ENCODE results near the gene CD6. TPM values are rescaled to one million over a fixed set of nuclear protein-coding genes. Genes with fewer than 3 reads are reported as not detected.
A peak's percentile ranks its signal among the peaks of the same experiment; 100 is the strongest.

Gene CD6
- total RNA-seq, 6 experiments from 2014 or later, result 0.29 to 2.4 (median 0.52) TPM

- Histone ChIP-seq H3K27ac (no peak overlapping the region), H3K27me3 (no peaks in the 10 kb centered on the region), H3K4me1 (peaks cover 0 to 4% (median 0%) of the 10 kb centered on the region in 4 donors), H3K36me3 (no peaks in the 10 kb centered on the region), H3K9me3 (no peaks in the 10 kb centered on the region), H3K4me3 (no peak overlapping the region)
- DNase-seq, result no peak
- WGBS (ENCODE audit: insufficient coverage, low coverage, low lambda C conversion rate, missing lambda C conversion rate), result 91% methylated on average over 3 of the region's 4 CpGs
- intact Hi-C loops (cut with DNase I), result no loop called here
- TF ChIP-seq POLR2A (IDR thresholded peaks at IDR 0.05) (no peak), CTCF (IDR thresholded peaks at IDR 0.05) (no peak)
- no peak for ATAC-seq
These were observed 14.3 kb upstream of the CD6 start for GRCh38 chr11:60957188-60957587.

DNA sequence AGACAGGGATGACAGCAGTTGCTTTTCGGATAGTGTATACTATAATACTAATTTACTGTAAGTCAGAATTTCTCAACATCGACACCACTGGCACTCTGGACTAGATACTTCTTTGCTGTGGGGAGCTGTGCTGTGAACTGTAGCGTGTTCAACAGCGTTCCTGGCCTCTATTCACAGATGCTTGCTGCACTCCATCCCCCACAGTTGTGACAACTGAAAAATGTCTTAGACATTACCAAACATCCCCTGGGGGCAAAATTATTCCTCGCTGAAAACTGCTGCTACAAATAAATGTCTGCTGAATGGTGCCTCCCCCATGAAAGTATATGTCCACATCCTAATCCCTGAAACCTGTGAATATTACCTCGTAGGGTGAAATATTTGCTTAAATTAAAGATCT, 12.0 kb upstream of the CD6 start:
- no peak overlapping the region for H3K4me3 ChIP-seq
- no peaks in the 10 kb centered on the region for H3K36me3 ChIP-seq
- ATAC-seq, result no peak
- 69% methylated on average over 4 of the region's 6 CpGs for WGBS (ENCODE audit: insufficient coverage, low coverage, low lambda C conversion rate, missing lambda C conversion rate)
- no peak overlapping the region for H3K27ac ChIP-seq
- no peak for DNase-seq
- H3K27me3 ChIP-seq, result no peaks in the 10 kb centered on the region
- no peaks in the 10 kb centered on the region for H3K9me3 ChIP-seq
- TF ChIP-seq POLR2A (IDR thresholded peaks at IDR 0.05) (no peak), CTCF (IDR thresholded peaks at IDR 0.05) (no peak)
- H3K4me1 ChIP-seq, result no peaks in the 10 kb centered on the region
- intact Hi-C loops (cut with DNase I), result no loop called here

DNA sequence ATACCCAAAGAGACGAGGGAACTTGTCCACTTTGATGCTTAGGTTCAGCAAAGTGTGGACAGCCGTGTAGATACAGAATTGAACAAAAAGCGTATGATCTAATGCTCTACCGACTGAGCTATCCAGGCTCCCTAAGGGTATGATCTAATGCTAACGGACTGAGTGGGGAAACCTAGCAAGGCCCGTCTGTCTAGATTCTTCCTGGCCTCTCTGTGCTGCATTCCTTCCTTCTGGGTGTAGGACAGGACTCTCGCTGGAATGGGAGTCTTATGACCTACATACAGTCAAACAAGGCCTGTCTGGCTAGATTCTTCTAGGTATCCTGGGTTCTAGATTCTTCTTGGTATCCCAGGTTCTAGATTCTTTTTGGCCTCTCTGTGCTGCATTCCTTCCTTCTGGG, 11.1 kb upstream of the CD6 start:
- ATAC-seq (no peak), DNase-seq (no peak)
- no peaks in the 10 kb centered on the region for H3K9me3 ChIP-seq
- H3K4me1 ChIP-seq, result no peaks in the 10 kb centered on the region
- no peaks in the 10 kb centered on the region for H3K36me3 ChIP-seq
- H3K4me3 ChIP-seq, result no peak overlapping the region
- TF ChIP-seq CTCF (IDR thresholded peaks at IDR 0.05) (no peak), POLR2A (IDR thresholded peaks at IDR 0.05) (no peak)
- 67% methylated on average over 6 of the region's 7 CpGs for WGBS (ENCODE audit: insufficient coverage, low coverage, low lambda C conversion rate, missing lambda C conversion rate)
- no peak overlapping the region for H3K27ac ChIP-seq
- no peaks in the 10 kb centered on the region for H3K27me3 ChIP-seq
- intact Hi-C loops (cut with DNase I), result loop anchor here in 1 of 2 donors (10.0 kb wide), 1 partner anchor 174 kb away; no protein-coding TSS in a partner anchor

GRCh38 chr11:60964801-60965200, 6.7 kb upstream of the CD6 start:
- Histone ChIP-seq H3K4me3 (no peak overlapping the region), H3K27me3 (no peaks in the 10 kb centered on the region), H3K27ac (no peak overlapping the region), H3K9me3 (no peaks in the 10 kb centered on the region), H3K4me1 (no peaks in the 10 kb centered on the region), H3K36me3 (no peaks in the 10 kb centered on the region)
- DNase-seq, result no peak
- no peak for ATAC-seq
- WGBS (ENCODE audit: insufficient coverage, low coverage, low lambda C conversion rate, missing lambda C conversion rate), result 50% methylated on average over 1 of the region's 6 CpGs
- TF ChIP-seq POLR2A (IDR thresholded peaks at IDR 0.05), result no peak
- no peak for TF ChIP-seq CTCF (IDR thresholded peaks at IDR 0.05)
- intact Hi-C loops (cut with DNase I), result loop anchor here in 1 of 2 donors (10.0 kb wide), 1 partner anchor 170 kb away; no protein-coding TSS in a partner anchor

- no peak for DNase-seq
- no peak overlapping the region for H3K27ac ChIP-seq
- H3K27me3 ChIP-seq, result no peaks in the 10 kb centered on the region
- ATAC-seq, result peak in 3 of 4 donors; percentile 37 to 50 (median 39)
- no peaks in the 10 kb centered on the region for H3K4me1 ChIP-seq
- H3K36me3 ChIP-seq, result no peaks in the 10 kb centered on the region
- H3K4me3 ChIP-seq, result no peak overlapping the region
- intact Hi-C loops (cut with DNase I), result loop anchor here in 1 of 2 donors (10.0 kb wide), 1 partner anchor 168 kb away; no protein-coding TSS in a partner anchor
- TF ChIP-seq POLR2A (IDR thresholded peaks at IDR 0.05), result no peak
- TF ChIP-seq CTCF (IDR thresholded peaks at IDR 0.05), result no peak
- no peaks in the 10 kb centered on the region for H3K9me3 ChIP-seq
- 75% methylated on average over 4 of the region's 4 CpGs for WGBS (ENCODE audit: insufficient coverage, low coverage, low lambda C conversion rate, missing lambda C conversion rate)
These were observed 4.6 kb upstream of the CD6 start for GRCh38 chr11:60966890-60967289.

Measured in right lobe of liver (tissue), 6 donors.